ENCODE measurements around the gene MCC.

DNA sequence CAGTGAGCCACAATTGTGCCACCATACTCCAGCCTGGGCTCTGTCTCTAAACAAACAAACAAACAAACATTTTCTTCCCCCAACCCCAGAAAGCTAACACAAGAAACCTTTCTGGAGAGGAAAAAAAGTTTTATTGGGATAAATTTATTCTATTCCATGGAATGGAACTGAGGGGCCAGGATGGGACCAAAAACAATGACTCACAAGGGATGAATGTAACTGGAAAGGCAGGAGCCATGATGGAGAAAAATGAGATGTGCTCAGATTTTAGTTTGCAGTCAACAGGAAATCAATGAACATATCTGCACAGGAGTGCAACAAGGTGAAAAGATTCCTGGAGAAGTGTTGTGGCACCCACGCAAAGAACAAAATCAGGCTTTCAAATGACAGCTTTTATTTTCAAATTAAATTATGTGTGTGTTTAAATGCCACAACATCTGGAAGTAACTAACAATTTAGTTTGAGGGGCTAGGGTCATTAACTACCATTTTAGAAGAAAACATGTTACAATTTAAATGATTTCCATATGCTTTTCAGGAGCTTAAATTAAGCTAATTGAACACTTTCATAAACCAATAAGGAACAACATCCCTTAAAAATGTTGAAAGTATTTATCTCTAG, 262.0 kb downstream of the MCC start:
- TF ChIP-seq CREB1 (IDR thresholded peaks at IDR 0.05; ENCODE audit: low read depth) (no peak), TAF1 (IDR thresholded peaks at IDR 0.05; ENCODE audit: low read depth) (no peak), EP300 (IDR thresholded peaks at IDR 0.05; ENCODE audit: borderline replicate concordance) (no peak), ZBTB7A (IDR thresholded peaks at IDR 0.05; ENCODE audit: low read depth) (no peak), RAD21 (IDR thresholded peaks at IDR 0.05; ENCODE audit: low read depth) (no peak), FOXM1 (IDR thresholded peaks at IDR 0.05; ENCODE audit: borderline replicate concordance, low read depth) (no peak)
- TF ChIP-seq, protein P1, sequence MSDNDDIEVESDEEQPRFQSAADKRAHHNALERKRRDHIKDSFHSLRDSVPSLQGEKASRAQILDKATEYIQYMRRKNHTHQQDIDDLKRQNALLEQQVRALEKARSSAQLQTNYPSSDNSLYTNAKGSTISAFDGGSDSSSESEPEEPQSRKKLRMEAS (IDR thresholded peaks at IDR 0.05) = no peak
- TF ChIP-seq, protein P2, sequence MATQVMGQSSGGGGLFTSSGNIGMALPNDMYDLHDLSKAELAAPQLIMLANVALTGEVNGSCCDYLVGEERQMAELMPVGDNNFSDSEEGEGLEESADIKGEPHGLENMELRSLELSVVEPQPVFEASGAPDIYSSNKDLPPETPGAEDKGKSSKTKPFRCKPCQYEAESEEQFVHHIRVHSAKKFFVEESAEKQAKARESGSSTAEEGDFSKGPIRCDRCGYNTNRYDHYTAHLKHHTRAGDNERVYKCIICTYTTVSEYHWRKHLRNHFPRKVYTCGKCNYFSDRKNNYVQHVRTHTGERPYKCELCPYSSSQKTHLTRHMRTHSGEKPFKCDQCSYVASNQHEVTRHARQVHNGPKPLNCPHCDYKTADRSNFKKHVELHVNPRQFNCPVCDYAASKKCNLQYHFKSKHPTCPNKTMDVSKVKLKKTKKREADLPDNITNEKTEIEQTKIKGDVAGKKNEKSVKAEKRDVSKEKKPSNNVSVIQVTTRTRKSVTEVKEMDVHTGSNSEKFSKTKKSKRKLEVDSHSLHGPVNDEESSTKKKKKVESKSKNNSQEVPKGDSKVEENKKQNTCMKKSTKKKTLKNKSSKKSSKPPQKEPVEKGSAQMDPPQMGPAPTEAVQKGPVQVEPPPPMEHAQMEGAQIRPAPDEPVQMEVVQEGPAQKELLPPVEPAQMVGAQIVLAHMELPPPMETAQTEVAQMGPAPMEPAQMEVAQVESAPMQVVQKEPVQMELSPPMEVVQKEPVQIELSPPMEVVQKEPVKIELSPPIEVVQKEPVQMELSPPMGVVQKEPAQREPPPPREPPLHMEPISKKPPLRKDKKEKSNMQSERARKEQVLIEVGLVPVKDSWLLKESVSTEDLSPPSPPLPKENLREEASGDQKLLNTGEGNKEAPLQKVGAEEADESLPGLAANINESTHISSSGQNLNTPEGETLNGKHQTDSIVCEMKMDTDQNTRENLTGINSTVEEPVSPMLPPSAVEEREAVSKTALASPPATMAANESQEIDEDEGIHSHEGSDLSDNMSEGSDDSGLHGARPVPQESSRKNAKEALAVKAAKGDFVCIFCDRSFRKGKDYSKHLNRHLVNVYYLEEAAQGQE (IDR thresholded peaks at IDR 0.05; ENCODE audit: low read depth) = no peak

Measured in Ishikawa (cell line).